Trophoblast cell (in vitro differentiated cells and primary cell): ENCODE data around the gene SLC30A10.

ENCODE experiments used
- DNase-seq, 2 donors: peaks; one replicate each; pipeline ENCODE4 v3.0.0-alpha.2; 2016
- H2AFZ ChIP-seq: 2 replicates; pipeline ENCODE4 v1.6.1; 2013; ENCODE audit warnings: low read length, moderate library complexity, mild to moderate bottlenecking; ENCODE audit not compliant: insufficient read depth, poor library complexity
- H2AK5ac ChIP-seq: 2 replicates; pipeline ENCODE4 v1.6.1; 2013; ENCODE audit warnings: mild to moderate bottlenecking, low read length
- H2BK120ac ChIP-seq: 2 replicates; pipeline ENCODE4 v1.6.1; 2013; ENCODE audit warnings: low read length, mild to moderate bottlenecking, moderate library complexity; ENCODE audit not compliant: insufficient read depth, poor library complexity
- H2BK12ac ChIP-seq: 2 replicates; pipeline ENCODE4 v1.6.1; 2013; ENCODE audit warnings: mild to moderate bottlenecking, low read length, moderate library complexity
- H2BK5ac ChIP-seq: 2 replicates; pipeline ENCODE4 v1.6.1; 2013; ENCODE audit warnings: low read length, low read depth, moderate library complexity, mild to moderate bottlenecking; ENCODE audit not compliant: poor library complexity
- H3K14ac ChIP-seq: 2 replicates; pipeline ENCODE4 v1.6.1; 2013; ENCODE audit warnings: mild to moderate bottlenecking, low read length
- H3K18ac ChIP-seq: 2 replicates; pipeline ENCODE4 v1.6.1; 2013; ENCODE audit warnings: mild to moderate bottlenecking, low read length
- H3K23ac ChIP-seq: 2 replicates; pipeline ENCODE4 v1.6.1; 2013; ENCODE audit warnings: low read length
- H3K27ac ChIP-seq: 2 replicates; pipeline ENCODE4 v1.5.1; 2013; ENCODE audit warnings: low read depth, mild to moderate bottlenecking, inconsistent platforms, low read length, moderate library complexity
- H3K27me3 ChIP-seq: 2 replicates; pipeline ENCODE4 v1.6.1; 2013; ENCODE audit warnings: inconsistent platforms, mild to moderate bottlenecking, low read length, moderate library complexity; ENCODE audit not compliant: insufficient read depth
- H3K36me3 ChIP-seq, 2 experiments: 1 replicate in 1 of 2; 2 replicates in 1 of 2; pipeline ENCODE4 v1.6.1; 2013; ENCODE audit warnings: low read length in 2 of 2, mild to moderate bottlenecking in 2 of 2, moderate library complexity in 1 of 2; ENCODE audit not compliant: insufficient read depth in 2 of 2, control insufficient read depth in 1 of 2
- H3K4ac ChIP-seq: 2 replicates; pipeline ENCODE4 v1.6.1; 2013; ENCODE audit warnings: low read depth, mild to moderate bottlenecking, low read length, moderate library complexity
- H3K4me1 ChIP-seq, 2 experiments: 1 replicate in 1 of 2; 2 replicates in 1 of 2; pipeline ENCODE4 v1.6.1; 2013; ENCODE audit warnings: low read length in 2 of 2, mild to moderate bottlenecking in 2 of 2, moderate library complexity in 1 of 2; ENCODE audit not compliant: insufficient read depth in 2 of 2, control insufficient read depth in 1 of 2
- H3K4me2 ChIP-seq: 2 replicates; pipeline ENCODE4 v1.6.1; 2013; ENCODE audit warnings: inconsistent platforms, mild to moderate bottlenecking, low read length, moderate library complexity
- H3K4me3 ChIP-seq: 2 replicates; pipeline ENCODE4 v1.5.1; 2013; ENCODE audit warnings: mild to moderate bottlenecking, low read depth, low read length, inconsistent platforms
- H3K79me1 ChIP-seq: one replicate; pipeline ENCODE4 v1.6.1; 2013; ENCODE audit warnings: low read length
- H3K79me2 ChIP-seq: 2 replicates; pipeline ENCODE4 v1.6.1; 2013; ENCODE audit warnings: low read length, mild to moderate bottlenecking; ENCODE audit not compliant: control insufficient read depth, insufficient read depth, poor library complexity
- H3K9ac ChIP-seq: 2 replicates; pipeline ENCODE4 v1.6.1; 2013; ENCODE audit warnings: mild to moderate bottlenecking, low read length
- H3K9me3 ChIP-seq: 2 replicates; pipeline ENCODE4 v1.6.1; 2013; ENCODE audit warnings: low read depth, mild to moderate bottlenecking, control low read depth, inconsistent platforms, low read length; ENCODE audit not compliant: insufficient read depth
- H4K12ac ChIP-seq: 2 replicates; pipeline ENCODE4 v1.6.1; 2013; ENCODE audit warnings: low read depth, mild to moderate bottlenecking, low read length, moderate library complexity
- H4K8ac ChIP-seq: 2 replicates; pipeline ENCODE4 v1.6.1; 2013; ENCODE audit warnings: low read depth, mild to moderate bottlenecking, low read length, moderate library complexity
- H4K91ac ChIP-seq: one replicate; pipeline ENCODE4 v1.6.1; 2013; ENCODE audit warnings: low read depth, mild to moderate bottlenecking, low read length, moderate library complexity
- WGBS: extraction: QIAGEN DNeasy Blood & Tissue Kit; methylation state at CpG from one replicate; pipeline ENCODE4 v1.1.7; 2013; ENCODE audit warnings: missing lambda C conversion rate; ENCODE audit not compliant: insufficient read length, insufficient coverage; ENCODE audit errors: extremely low coverage; 5-methylcytosine and 5-hydroxymethylcytosine counted together

The SLC30A10 gene

DNA sequence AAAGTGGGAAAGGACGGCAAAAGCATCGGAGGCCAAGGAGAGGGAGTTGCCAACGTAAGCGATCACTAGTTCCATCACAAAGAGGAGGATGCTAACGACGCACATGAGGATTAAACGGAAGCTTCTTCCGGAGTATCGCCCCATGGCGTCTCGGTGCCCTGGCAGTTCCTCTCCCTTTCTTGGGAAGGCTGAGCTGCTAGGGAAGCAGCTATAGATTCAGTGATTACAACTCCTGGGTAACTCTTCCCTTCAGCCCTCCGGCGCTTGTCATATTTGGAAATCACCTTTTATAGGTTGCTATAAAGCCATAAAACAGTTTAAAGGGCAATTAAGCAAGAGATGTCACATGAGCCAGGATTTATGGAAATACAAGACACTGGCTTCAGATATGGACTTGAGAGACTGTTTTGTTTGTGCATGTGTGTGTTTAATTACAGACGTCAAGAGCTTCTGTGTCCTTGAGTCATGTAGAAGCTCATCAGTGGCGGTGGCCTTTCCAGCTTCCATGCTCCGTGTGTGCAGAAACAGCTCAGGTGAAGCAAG is 30.6 kb upstream of the SLC30A10 start:
- no peak overlapping the region for H3K4ac ChIP-seq
- H3K79me2 ChIP-seq = no peaks in the 10 kb centered on the region
- H3K14ac ChIP-seq = no peak overlapping the region
- no peak overlapping the region for H4K12ac ChIP-seq
- no CpG with 5 or more reads among the region's 16 CpGs for WGBS
- no peaks in the 10 kb centered on the region for H3K36me3 ChIP-seq
- H2BK12ac ChIP-seq = no peak overlapping the region
- H3K18ac ChIP-seq = no peak overlapping the region
- H2AFZ ChIP-seq = no peak overlapping the region
- no peaks in the 10 kb centered on the region for H3K4me1 ChIP-seq
- no peak overlapping the region for H3K4me3 ChIP-seq
- H2BK120ac ChIP-seq = no peak overlapping the region
- no peak overlapping the region for H4K8ac ChIP-seq
- no peak overlapping the region for H2BK5ac ChIP-seq
- H3K4me2 ChIP-seq = no peak overlapping the region
- no peaks in the 10 kb centered on the region for H3K27me3 ChIP-seq
- H3K9me3 ChIP-seq = no peaks in the 10 kb centered on the region
- no peak overlapping the region for H3K23ac ChIP-seq
- no peak for DNase-seq
- no peak overlapping the region for H2AK5ac ChIP-seq
- no peak overlapping the region for H3K27ac ChIP-seq
- H3K9ac ChIP-seq = no peak overlapping the region
- no peaks in the 10 kb centered on the region for H3K79me1 ChIP-seq
- H4K91ac ChIP-seq = no peak overlapping the region

GRCh38 chr1:219954736-219955421 is 26.5 kb upstream of the SLC30A10 start:
- H3K14ac ChIP-seq = no peak overlapping the region
- no peak overlapping the region for H3K23ac ChIP-seq
- H3K4ac ChIP-seq = no peak overlapping the region
- H2AK5ac ChIP-seq = no peak overlapping the region
- H2AFZ ChIP-seq = no peak overlapping the region
- H3K9ac ChIP-seq = no peak overlapping the region
- DNase-seq = no peak
- H3K18ac ChIP-seq = no peak overlapping the region
- H3K79me2 ChIP-seq = no peaks in the 10 kb centered on the region
- H3K4me3 ChIP-seq = no peak overlapping the region
- no peak overlapping the region for H4K8ac ChIP-seq
- no peaks in the 10 kb centered on the region for H3K9me3 ChIP-seq
- no peaks in the 10 kb centered on the region for H3K79me1 ChIP-seq
- no CpG with 5 or more reads among the region's 11 CpGs for WGBS
- no peak overlapping the region for H2BK5ac ChIP-seq
- H3K36me3 ChIP-seq = no peaks in the 10 kb centered on the region
- no peak overlapping the region for H4K91ac ChIP-seq
- no peak overlapping the region for H2BK12ac ChIP-seq
- no peak overlapping the region for H4K12ac ChIP-seq
- no peak overlapping the region for H3K4me2 ChIP-seq
- H2BK120ac ChIP-seq = no peak overlapping the region
- no peaks in the 10 kb centered on the region for H3K4me1 ChIP-seq
- no peak overlapping the region for H3K27ac ChIP-seq
- H3K27me3 ChIP-seq = no peaks in the 10 kb centered on the region

GRCh38 chr1:219954052-219954451 is 25.7 kb upstream of the SLC30A10 start:
- WGBS = no CpG with 5 or more reads among the region's 6 CpGs
- H2AK5ac ChIP-seq = no peak overlapping the region
- H3K4me3 ChIP-seq = no peak overlapping the region
- no peaks in the 10 kb centered on the region for H3K4me1 ChIP-seq
- no peaks in the 10 kb centered on the region for H3K27me3 ChIP-seq
- no peak overlapping the region for H3K27ac ChIP-seq
- no peak overlapping the region for H4K8ac ChIP-seq
- no peak overlapping the region for H3K4me2 ChIP-seq
- no peak overlapping the region for H3K14ac ChIP-seq
- H2BK5ac ChIP-seq = no peak overlapping the region
- DNase-seq = no peak
- no peaks in the 10 kb centered on the region for H3K9me3 ChIP-seq
- H2BK12ac ChIP-seq = no peak overlapping the region
- no peak overlapping the region for H3K4ac ChIP-seq
- H2BK120ac ChIP-seq = no peak overlapping the region
- H4K91ac ChIP-seq = no peak overlapping the region
- no peak overlapping the region for H4K12ac ChIP-seq
- H3K18ac ChIP-seq = no peak overlapping the region
- H3K36me3 ChIP-seq = no peaks in the 10 kb centered on the region
- no peak overlapping the region for H2AFZ ChIP-seq
- no peak overlapping the region for H3K23ac ChIP-seq
- H3K79me1 ChIP-seq = no peaks in the 10 kb centered on the region
- H3K79me2 ChIP-seq = no peaks in the 10 kb centered on the region
- H3K9ac ChIP-seq = no peak overlapping the region

GRCh38 chr1:219952361-219952760 is 24.0 kb upstream of the SLC30A10 start:
- no peak overlapping the region for H3K23ac ChIP-seq
- no peak overlapping the region for H2BK120ac ChIP-seq
- no peak for DNase-seq
- H4K12ac ChIP-seq = no peak overlapping the region
- no peak overlapping the region for H2BK12ac ChIP-seq
- no peak overlapping the region for H3K4me2 ChIP-seq
- no peak overlapping the region for H3K4me3 ChIP-seq
- H3K79me1 ChIP-seq = no peaks in the 10 kb centered on the region
- no peak overlapping the region for H2AK5ac ChIP-seq
- no peak overlapping the region for H2AFZ ChIP-seq
- H3K27me3 ChIP-seq = no peaks in the 10 kb centered on the region
- no peak overlapping the region for H3K27ac ChIP-seq
- H3K4ac ChIP-seq = no peak overlapping the region
- no peak overlapping the region for H3K14ac ChIP-seq
- no peak overlapping the region for H2BK5ac ChIP-seq
- H3K79me2 ChIP-seq = no peaks in the 10 kb centered on the region
- no peaks in the 10 kb centered on the region for H3K4me1 ChIP-seq
- H3K9me3 ChIP-seq = no peaks in the 10 kb centered on the region
- no peak overlapping the region for H3K9ac ChIP-seq
- no peak overlapping the region for H4K8ac ChIP-seq
- H3K18ac ChIP-seq = no peak overlapping the region
- no peaks in the 10 kb centered on the region for H3K36me3 ChIP-seq
- no peak overlapping the region for H4K91ac ChIP-seq
